Measurements from ENCODE around the gene ANK3. TPM values are rescaled to one million over a fixed set of nuclear protein-coding genes. Genes with fewer than 3 reads are reported as not detected.

ANK3 gene
- total and polyA plus RNA-seq, 2 experiments from 2014 or later = 46.5 to 85.2 TPM

DNA sequence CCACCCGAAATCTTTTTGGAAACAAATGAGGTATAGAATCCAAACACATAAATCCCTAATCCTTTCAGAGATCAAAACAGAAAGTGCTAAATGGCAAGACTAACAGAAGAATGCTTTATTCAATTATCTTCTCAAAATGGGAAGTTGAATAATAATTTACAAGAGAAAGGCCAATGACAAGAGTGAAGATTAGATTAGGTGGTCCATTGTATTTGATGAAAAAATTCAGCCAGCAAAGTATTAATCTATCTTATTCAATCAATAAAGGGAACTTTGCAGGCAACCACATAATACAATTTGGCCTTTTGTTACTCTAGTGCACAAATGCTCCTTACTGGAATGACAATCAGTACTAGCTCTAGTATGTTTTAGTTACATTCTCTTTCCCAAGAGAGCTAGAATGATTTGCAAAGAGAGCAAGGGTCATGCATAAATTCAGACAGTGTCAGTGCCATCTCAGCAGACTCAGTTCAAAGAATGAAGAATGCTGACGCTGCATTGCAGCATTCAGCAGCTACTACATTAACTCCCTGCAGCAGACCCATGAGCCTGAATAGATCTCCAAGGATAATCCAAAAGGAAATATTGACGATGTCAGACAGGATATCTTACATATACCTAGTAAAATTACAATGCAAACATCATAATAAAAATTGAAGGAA is 131.8 kb downstream of the ANK3 start:
- Histone ChIP-seq H3K27ac (ENCODE audit: low read depth) (no peak overlapping the region), H4K20me1 (replicated peaks; ENCODE audit: insufficient read depth) (no peaks in the 10 kb centered on the region), H3K9me2 (ENCODE audit: insufficient read depth) (no peaks in the 10 kb centered on the region), H3K4me1 (ENCODE audit: insufficient read depth) (peaks cover 23% of the 10 kb centered on the region), H3F3A (replicated peaks; ENCODE audit: low read depth) (no peaks in the 10 kb centered on the region), H3K4me3 (no peak overlapping the region), H3K79me2 (replicated peaks; ENCODE audit: insufficient read depth) (no peaks in the 10 kb centered on the region), H2AFZ (no peak overlapping the region), H3K4me2 (no peak overlapping the region), H3K27me3 (ENCODE audit: insufficient read depth) (no peaks in the 10 kb centered on the region), H3K36me3 (ENCODE audit: insufficient read depth) (no peaks in the 10 kb centered on the region)
- H3K4me1 Mint-ChIP-seq = peaks cover 19% of the 10 kb centered on the region
- H3K27ac Mint-ChIP-seq = no peak overlapping the region
- H3K9me3 Mint-ChIP-seq = no peaks in the 10 kb centered on the region
- no peaks in the 10 kb centered on the region for H3K36me3 Mint-ChIP-seq (ENCODE audit: low read depth)
- peak; percentile 63 for ATAC-seq
- H3K4me3 Mint-ChIP-seq = no peak overlapping the region
- DNase-seq (ENCODE audit: low spot score) = peak; percentile 22
- peaks cover 2% of the 10 kb centered on the region for H3K27me3 Mint-ChIP-seq (ENCODE audit: insufficient read depth, low read depth, poor library complexity)
- TF ChIP-seq STAT1 (IDR thresholded peaks at IDR 0.05; ENCODE audit: unreplicated experiment) = no peak
- no peak for TF ChIP-seq JUNB (IDR thresholded peaks at IDR 0.05; ENCODE audit: unreplicated experiment)
- TF ChIP-seq, protein P1, sequence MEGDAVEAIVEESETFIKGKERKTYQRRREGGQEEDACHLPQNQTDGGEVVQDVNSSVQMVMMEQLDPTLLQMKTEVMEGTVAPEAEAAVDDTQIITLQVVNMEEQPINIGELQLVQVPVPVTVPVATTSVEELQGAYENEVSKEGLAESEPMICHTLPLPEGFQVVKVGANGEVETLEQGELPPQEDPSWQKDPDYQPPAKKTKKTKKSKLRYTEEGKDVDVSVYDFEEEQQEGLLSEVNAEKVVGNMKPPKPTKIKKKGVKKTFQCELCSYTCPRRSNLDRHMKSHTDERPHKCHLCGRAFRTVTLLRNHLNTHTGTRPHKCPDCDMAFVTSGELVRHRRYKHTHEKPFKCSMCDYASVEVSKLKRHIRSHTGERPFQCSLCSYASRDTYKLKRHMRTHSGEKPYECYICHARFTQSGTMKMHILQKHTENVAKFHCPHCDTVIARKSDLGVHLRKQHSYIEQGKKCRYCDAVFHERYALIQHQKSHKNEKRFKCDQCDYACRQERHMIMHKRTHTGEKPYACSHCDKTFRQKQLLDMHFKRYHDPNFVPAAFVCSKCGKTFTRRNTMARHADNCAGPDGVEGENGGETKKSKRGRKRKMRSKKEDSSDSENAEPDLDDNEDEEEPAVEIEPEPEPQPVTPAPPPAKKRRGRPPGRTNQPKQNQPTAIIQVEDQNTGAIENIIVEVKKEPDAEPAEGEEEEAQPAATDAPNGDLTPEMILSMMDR (conservative IDR thresholded peaks at IDR 0.05; ENCODE audit: low read depth in 2 of 2) = no peak
- TF ChIP-seq, protein P2, sequence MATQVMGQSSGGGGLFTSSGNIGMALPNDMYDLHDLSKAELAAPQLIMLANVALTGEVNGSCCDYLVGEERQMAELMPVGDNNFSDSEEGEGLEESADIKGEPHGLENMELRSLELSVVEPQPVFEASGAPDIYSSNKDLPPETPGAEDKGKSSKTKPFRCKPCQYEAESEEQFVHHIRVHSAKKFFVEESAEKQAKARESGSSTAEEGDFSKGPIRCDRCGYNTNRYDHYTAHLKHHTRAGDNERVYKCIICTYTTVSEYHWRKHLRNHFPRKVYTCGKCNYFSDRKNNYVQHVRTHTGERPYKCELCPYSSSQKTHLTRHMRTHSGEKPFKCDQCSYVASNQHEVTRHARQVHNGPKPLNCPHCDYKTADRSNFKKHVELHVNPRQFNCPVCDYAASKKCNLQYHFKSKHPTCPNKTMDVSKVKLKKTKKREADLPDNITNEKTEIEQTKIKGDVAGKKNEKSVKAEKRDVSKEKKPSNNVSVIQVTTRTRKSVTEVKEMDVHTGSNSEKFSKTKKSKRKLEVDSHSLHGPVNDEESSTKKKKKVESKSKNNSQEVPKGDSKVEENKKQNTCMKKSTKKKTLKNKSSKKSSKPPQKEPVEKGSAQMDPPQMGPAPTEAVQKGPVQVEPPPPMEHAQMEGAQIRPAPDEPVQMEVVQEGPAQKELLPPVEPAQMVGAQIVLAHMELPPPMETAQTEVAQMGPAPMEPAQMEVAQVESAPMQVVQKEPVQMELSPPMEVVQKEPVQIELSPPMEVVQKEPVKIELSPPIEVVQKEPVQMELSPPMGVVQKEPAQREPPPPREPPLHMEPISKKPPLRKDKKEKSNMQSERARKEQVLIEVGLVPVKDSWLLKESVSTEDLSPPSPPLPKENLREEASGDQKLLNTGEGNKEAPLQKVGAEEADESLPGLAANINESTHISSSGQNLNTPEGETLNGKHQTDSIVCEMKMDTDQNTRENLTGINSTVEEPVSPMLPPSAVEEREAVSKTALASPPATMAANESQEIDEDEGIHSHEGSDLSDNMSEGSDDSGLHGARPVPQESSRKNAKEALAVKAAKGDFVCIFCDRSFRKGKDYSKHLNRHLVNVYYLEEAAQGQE (IDR thresholded peaks at IDR 0.05; ENCODE audit: unreplicated experiment) = no peak
- TF ChIP-seq EZH2phosphoT487 (IDR thresholded peaks at IDR 0.05; ENCODE audit: unreplicated experiment) = no peak
- TF ChIP-seq ZNF114 (CRISPR knock-in tag; IDR thresholded peaks at IDR 0.05) = no peak
- no peak for TF ChIP-seq EZH2 (IDR thresholded peaks at IDR 0.05; ENCODE audit: low read depth, unreplicated experiment)
- TF ChIP-seq, protein P3, sequence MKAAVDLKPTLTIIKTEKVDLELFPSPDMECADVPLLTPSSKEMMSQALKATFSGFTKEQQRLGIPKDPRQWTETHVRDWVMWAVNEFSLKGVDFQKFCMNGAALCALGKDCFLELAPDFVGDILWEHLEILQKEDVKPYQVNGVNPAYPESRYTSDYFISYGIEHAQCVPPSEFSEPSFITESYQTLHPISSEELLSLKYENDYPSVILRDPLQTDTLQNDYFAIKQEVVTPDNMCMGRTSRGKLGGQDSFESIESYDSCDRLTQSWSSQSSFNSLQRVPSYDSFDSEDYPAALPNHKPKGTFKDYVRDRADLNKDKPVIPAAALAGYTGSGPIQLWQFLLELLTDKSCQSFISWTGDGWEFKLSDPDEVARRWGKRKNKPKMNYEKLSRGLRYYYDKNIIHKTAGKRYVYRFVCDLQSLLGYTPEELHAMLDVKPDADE (IDR thresholded peaks at IDR 0.05) = no peak
- no peak for TF ChIP-seq ZNF331 (CRISPR knock-in tag; IDR thresholded peaks at IDR 0.05; ENCODE audit: low read depth)
- no peak for TF ChIP-seq POLR2AphosphoS5 (IDR thresholded peaks at IDR 0.05; ENCODE audit: low read depth)
- TF ChIP-seq, protein P4, sequence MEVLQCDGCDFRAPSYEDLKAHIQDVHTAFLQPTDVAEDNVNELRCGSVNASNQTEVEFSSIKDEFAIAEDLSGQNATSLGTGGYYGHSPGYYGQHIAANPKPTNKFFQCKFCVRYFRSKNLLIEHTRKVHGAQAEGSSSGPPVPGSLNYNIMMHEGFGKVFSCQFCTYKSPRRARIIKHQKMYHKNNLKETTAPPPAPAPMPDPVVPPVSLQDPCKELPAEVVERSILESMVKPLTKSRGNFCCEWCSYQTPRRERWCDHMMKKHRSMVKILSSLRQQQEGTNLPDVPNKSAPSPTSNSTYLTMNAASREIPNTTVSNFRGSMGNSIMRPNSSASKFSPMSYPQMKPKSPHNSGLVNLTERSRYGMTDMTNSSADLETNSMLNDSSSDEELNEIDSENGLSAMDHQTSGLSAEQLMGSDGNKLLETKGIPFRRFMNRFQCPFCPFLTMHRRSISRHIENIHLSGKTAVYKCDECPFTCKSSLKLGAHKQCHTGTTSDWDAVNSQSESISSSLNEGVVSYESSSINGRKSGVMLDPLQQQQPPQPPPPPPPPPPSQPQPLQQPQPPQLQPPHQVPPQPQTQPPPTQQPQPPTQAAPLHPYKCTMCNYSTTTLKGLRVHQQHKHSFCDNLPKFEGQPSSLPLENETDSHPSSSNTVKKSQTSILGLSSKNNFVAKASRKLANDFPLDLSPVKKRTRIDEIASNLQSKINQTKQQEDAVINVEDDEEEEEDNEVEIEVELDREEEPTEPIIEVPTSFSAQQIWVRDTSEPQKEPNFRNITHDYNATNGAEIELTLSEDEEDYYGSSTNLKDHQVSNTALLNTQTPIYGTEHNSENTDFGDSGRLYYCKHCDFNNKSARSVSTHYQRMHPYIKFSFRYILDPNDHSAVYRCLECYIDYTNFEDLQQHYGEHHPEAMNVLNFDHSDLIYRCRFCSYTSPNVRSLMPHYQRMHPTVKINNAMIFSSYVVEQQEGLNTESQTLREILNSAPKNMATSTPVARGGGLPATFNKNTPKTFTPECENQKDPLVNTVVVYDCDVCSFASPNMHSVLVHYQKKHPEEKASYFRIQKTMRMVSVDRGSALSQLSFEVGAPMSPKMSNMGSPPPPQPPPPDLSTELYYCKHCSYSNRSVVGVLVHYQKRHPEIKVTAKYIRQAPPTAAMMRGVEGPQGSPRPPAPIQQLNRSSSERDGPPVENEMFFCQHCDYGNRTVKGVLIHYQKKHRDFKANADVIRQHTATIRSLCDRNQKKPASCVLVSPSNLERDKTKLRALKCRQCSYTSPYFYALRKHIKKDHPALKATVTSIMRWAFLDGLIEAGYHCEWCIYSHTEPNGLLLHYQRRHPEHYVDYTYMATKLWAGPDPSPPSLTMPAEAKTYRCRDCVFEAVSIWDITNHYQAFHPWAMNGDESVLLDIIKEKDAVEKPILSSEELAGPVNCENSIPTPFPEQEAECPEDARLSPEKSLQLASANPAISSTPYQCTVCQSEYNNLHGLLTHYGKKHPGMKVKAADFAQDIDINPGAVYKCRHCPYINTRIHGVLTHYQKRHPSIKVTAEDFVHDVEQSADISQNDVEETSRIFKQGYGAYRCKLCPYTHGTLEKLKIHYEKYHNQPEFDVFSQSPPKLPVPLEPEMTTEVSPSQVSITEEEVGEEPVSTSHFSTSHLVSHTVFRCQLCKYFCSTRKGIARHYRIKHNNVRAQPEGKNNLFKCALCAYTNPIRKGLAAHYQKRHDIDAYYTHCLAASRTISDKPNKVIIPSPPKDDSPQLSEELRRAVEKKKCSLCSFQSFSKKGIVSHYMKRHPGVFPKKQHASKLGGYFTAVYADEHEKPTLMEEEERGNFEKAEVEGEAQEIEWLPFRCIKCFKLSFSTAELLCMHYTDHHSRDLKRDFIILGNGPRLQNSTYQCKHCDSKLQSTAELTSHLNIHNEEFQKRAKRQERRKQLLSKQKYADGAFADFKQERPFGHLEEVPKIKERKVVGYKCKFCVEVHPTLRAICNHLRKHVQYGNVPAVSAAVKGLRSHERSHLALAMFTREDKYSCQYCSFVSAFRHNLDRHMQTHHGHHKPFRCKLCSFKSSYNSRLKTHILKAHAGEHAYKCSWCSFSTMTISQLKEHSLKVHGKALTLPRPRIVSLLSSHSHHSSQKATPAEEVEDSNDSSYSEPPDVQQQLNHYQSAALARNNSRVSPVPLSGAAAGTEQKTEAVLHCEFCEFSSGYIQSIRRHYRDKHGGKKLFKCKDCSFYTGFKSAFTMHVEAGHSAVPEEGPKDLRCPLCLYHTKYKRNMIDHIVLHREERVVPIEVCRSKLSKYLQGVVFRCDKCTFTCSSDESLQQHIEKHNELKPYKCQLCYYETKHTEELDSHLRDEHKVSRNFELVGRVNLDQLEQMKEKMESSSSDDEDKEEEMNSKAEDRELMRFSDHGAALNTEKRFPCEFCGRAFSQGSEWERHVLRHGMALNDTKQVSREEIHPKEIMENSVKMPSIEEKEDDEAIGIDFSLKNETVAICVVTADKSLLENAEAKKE (CRISPR knock-in tag; IDR thresholded peaks at IDR 0.05) = no peak

All from GM23338 (cell line).